SK-N-MC (cell line): ENCODE measurements around the gene TNFSF8.
A peak's percentile ranks its signal among the peaks of the same experiment; 100 is the strongest.

ENCODE experiments used
- DNase-seq: peaks from one replicate; pipeline ENCODE4 v3.0.0-alpha.2; 2011; ENCODE audit warnings: low read depth, low spot score
- H3K27ac ChIP-seq: fragments of 200-600 bp; sonication (generic); 2 replicates; pipeline ENCODE4 v1.5.1; 2016; ENCODE audit warnings: mixed run types
- H3K36me3 ChIP-seq: fragments of 200-600 bp; sonication (generic); 2 replicates; pipeline ENCODE4 v1.6.1; 2017; ENCODE audit warnings: antibody characterized with exemption, low read length, mixed read lengths; ENCODE audit not compliant: insufficient read depth
- H3K4me3 ChIP-seq: fragments of 200-600 bp; sonication (generic); 2 replicates; pipeline ENCODE4 v1.5.1; 2016
- H3K9ac ChIP-seq: fragments of 200-600 bp; sonication (generic); 2 replicates; pipeline ENCODE4 v1.8.0; 2017; ENCODE audit warnings: mixed run types, mixed read lengths; ENCODE audit not compliant: insufficient read length
- H3K9me3 ChIP-seq: fragments of 200-600 bp; sonication (generic); 2 replicates; pipeline ENCODE4 v1.6.1; 2017; ENCODE audit warnings: low read depth, mild to moderate bottlenecking, antibody characterized with exemption, low read length, moderate library complexity, mixed read lengths
- EZH2 ChIP-seq: fragments of 200-600 bp; sonication (generic); IDR thresholded peaks from one replicate; pipeline ENCODE4 v1.6.1; 2017; ENCODE audit warnings: antibody characterized with exemption
- FOXP2 ChIP-seq: optimal IDR thresholded peaks from 2 replicates; pipeline ENCODE3; 2011; ENCODE audit warnings: mild to moderate bottlenecking, moderate library complexity; ENCODE audit not compliant: insufficient read depth; ENCODE audit errors: extremely low read length, control extremely low read depth
- POLR2AphosphoS5 ChIP-seq: IDR thresholded peaks from 2 replicates; pipeline ENCODE4 v1.6.1; 2012; ENCODE audit warnings: mild to moderate bottlenecking, low read depth, low read length, borderline replicate concordance

Gene TNFSF8

GRCh38 chr9:114905170-114905940, 25.0 kb downstream of the TNFSF8 start:
- Histone ChIP-seq H3K27ac (no peak overlapping the region), H3K9me3 (no peaks in the 10 kb centered on the region), H3K9ac (no peak overlapping the region), H3K4me3 (no peak overlapping the region), H3K36me3 (no peaks in the 10 kb centered on the region)
- DNase-seq, result no peak
- no peak for TF ChIP-seq EZH2
- TF ChIP-seq FOXP2, result no peak
- TF ChIP-seq POLR2AphosphoS5, result no peak

GRCh38 chr9:114902786-114903524, 27.4 kb downstream of the TNFSF8 start:
- Histone ChIP-seq H3K9me3 (no peaks in the 10 kb centered on the region), H3K27ac (no peak overlapping the region), H3K9ac (no peak overlapping the region), H3K36me3 (no peaks in the 10 kb centered on the region), H3K4me3 (no peak overlapping the region)
- no peak for DNase-seq
- TF ChIP-seq EZH2, result no peak
- no peak for TF ChIP-seq POLR2AphosphoS5
- TF ChIP-seq FOXP2, result no peak

GRCh38 chr9:114900942-114901802, 29.2 kb downstream of the TNFSF8 start:
- DNase-seq, result no peak
- Histone ChIP-seq H3K27ac (no peak overlapping the region), H3K36me3 (no peaks in the 10 kb centered on the region), H3K4me3 (no peak overlapping the region), H3K9ac (no peak overlapping the region), H3K9me3 (no peaks in the 10 kb centered on the region)
- no peak for TF ChIP-seq POLR2AphosphoS5
- TF ChIP-seq FOXP2, result no peak
- TF ChIP-seq EZH2, result no peak

GRCh38 chr9:114899995-114900394, 30.4 kb downstream of the TNFSF8 start:
- no peak overlapping the region for H3K27ac ChIP-seq
- DNase-seq, result no peak

GRCh38 chr9:114899461-114899860, 30.9 kb downstream of the TNFSF8 start:
- TF ChIP-seq EZH2 (no peak), FOXP2 (no peak), POLR2AphosphoS5 (no peak)
- no peaks in the 10 kb centered on the region for H3K36me3 ChIP-seq
- no peaks in the 10 kb centered on the region for H3K9me3 ChIP-seq
- H3K9ac ChIP-seq, result no peak overlapping the region
- peak overlapping the region; percentile 91; the same call in 1 of the 2 replicates for H3K27ac ChIP-seq
- DNase-seq, result no peak
- peak overlapping the region; percentile 70 for H3K4me3 ChIP-seq

More at GRCh38 chr9:114899995-114900394, 30.4 kb downstream of the TNFSF8 start:
- Histone ChIP-seq H3K9me3 (no peaks in the 10 kb centered on the region), H3K4me3 (no peak overlapping the region), H3K9ac (no peak overlapping the region), H3K36me3 (no peaks in the 10 kb centered on the region)
- TF ChIP-seq EZH2, result no peak
- no peak for TF ChIP-seq FOXP2
- TF ChIP-seq POLR2AphosphoS5, result no peak

- H3K4me3 ChIP-seq, result peak overlapping the region; percentile 70
- no peaks in the 10 kb centered on the region for H3K36me3 ChIP-seq
- DNase-seq, result peak; percentile 76
- peak overlapping the region; percentile 43 for H3K9ac ChIP-seq
- no peak for TF ChIP-seq FOXP2
- TF ChIP-seq EZH2, result no peak
- TF ChIP-seq POLR2AphosphoS5, result no peak
- peak overlapping the region; percentile 91 for H3K27ac ChIP-seq
- no peaks in the 10 kb centered on the region for H3K9me3 ChIP-seq
Measured at GRCh38 chr9:114898741-114899140, 31.6 kb downstream of the TNFSF8 start.

- Histone ChIP-seq H3K9ac (no peak overlapping the region), H3K4me3 (no peak overlapping the region), H3K27ac (no peak overlapping the region), H3K36me3 (no peaks in the 10 kb centered on the region), H3K9me3 (no peaks in the 10 kb centered on the region)
- TF ChIP-seq EZH2 (no peak), FOXP2 (no peak), POLR2AphosphoS5 (no peak)
- DNase-seq, result no peak
Measured at GRCh38 chr9:114897196-114897595, 33.2 kb downstream of the TNFSF8 start.

- no peaks in the 10 kb centered on the region for H3K9me3 ChIP-seq
- no peak overlapping the region for H3K27ac ChIP-seq
- H3K9ac ChIP-seq, result no peak overlapping the region
- H3K36me3 ChIP-seq, result no peaks in the 10 kb centered on the region
- no peak for DNase-seq
- no peak overlapping the region for H3K4me3 ChIP-seq
- TF ChIP-seq POLR2AphosphoS5, result no peak
- no peak for TF ChIP-seq EZH2
- TF ChIP-seq FOXP2, result no peak
Measured at GRCh38 chr9:114896344-114896743, 34.0 kb downstream of the TNFSF8 start.
